Transverse colon (tissue), 3 donors: ENCODE data around the gene NT5C2.

Experiments
- CTCF ChIP-seq, 5 experiments: fragments of 200-600 bp in 3 of 5; fragments of 450-650 bp in 2 of 5; sonication (generic) in 3 of 5; IDR thresholded peaks; 1 replicate in 2 of 5; 2 replicates in 3 of 5; pipeline ENCODE4 v1.5.1; 2016 to 2017; ENCODE audit warnings: antibody characterized with exemption in 5 of 5, inconsistent platforms in 3 of 5, mild to moderate bottlenecking in 2 of 5, moderate library complexity in 1 of 5
- POLR2A ChIP-seq: fragments of 450-650 bp; IDR thresholded peaks from one replicate; pipeline ENCODE4 v1.6.1; 2016; ENCODE audit warnings: antibody characterized with exemption, mild to moderate bottlenecking, moderate library complexity

- TF ChIP-seq CTCF (IDR thresholded peaks at IDR 0.05), result no peak
- TF ChIP-seq POLR2A, result no peak
These were observed 31.1 kb upstream of the NT5C2 start for GRCh38 chr10:103224133-103224532.
